ENCODE results near the gene UROS. TPM values are rescaled to one million over a fixed set of nuclear protein-coding genes. Genes with fewer than 3 reads are reported as not detected.

The UROS gene
- 56.6 and 61.0 TPM in 2 replicates for polyA plus RNA-seq (2011; rRNA removed)
- 22.5 and 33.9 TPM in 2 replicates for polyA minus RNA-seq (2011; rRNA and poly(A)+ RNA removed)

DNA sequence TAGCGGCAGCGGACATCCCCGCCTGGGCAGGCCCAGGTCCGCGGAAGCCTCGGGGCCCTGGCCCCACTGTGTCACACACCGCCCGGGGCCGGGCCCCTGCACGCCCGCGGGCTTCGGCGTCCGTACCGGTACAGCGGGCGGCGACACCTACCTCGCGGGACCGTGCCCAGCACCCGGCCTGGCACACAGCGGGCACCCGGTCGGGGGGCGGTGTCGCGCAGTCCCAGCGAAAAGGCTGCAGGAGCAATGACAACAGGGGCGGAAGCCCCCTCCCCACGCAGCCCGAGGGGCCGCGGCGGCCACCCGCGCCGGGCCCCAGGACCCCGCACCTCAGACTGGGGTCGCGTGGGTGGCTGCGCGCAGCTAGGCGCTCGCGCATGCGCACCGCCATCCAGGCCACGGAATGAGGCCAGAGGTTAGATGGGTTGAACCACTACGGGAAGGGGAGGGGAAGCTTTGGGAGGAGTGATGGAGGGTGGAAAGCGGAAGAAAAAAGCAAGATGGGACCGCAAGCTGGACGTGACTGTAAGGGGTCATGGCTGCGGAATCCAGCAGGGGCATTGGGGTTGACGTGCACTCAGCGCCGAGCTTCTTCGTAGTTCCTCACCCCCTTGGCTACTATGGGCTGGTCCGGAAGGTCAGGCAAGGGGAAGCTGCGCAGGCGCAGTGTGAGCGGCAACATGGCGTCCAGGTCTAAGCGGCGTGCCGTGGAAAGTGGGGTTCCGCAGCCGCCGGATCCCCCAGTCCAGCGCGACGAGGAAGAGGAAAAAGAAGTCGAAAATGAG, at the start of gene UROS, which contains the start of gene BCCIP:
Gene UROS, minus strand, starts transcription at position 381 of the 785 bp plus-strand sequence. CDS start 6,759 bp downstream, outside the sequence.
Gene BCCIP, plus strand, starts transcription at position 669 of the 785 bp plus-strand sequence. Its CDS starts 12 bp downstream, at position 681.
- ChIA-PET CTCF (no interaction called here), POLR2A (no interaction called here)
- TF ChIP-seq, protein P1, sequence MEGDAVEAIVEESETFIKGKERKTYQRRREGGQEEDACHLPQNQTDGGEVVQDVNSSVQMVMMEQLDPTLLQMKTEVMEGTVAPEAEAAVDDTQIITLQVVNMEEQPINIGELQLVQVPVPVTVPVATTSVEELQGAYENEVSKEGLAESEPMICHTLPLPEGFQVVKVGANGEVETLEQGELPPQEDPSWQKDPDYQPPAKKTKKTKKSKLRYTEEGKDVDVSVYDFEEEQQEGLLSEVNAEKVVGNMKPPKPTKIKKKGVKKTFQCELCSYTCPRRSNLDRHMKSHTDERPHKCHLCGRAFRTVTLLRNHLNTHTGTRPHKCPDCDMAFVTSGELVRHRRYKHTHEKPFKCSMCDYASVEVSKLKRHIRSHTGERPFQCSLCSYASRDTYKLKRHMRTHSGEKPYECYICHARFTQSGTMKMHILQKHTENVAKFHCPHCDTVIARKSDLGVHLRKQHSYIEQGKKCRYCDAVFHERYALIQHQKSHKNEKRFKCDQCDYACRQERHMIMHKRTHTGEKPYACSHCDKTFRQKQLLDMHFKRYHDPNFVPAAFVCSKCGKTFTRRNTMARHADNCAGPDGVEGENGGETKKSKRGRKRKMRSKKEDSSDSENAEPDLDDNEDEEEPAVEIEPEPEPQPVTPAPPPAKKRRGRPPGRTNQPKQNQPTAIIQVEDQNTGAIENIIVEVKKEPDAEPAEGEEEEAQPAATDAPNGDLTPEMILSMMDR (IDR thresholded peaks at IDR 0.05; ENCODE audit: insufficient read depth, low read depth, low read length): no peak
- Histone ChIP-seq H3K27me3 (ENCODE audit: control insufficient read depth, insufficient read depth, low read length) (no peaks in the 10 kb centered on the region), H3K4me3 (ENCODE audit: low read depth, low read length) (peak within 1 kb of the TSS; percentile 79), H3K36me3 (ENCODE audit: control insufficient read depth, insufficient read depth, low read length) (peaks cover 3% of the 10 kb centered on the region; the same call in 1 of the 2 replicates)
- DNase-seq (ENCODE audit: low read depth): peak; percentile 26

DNA sequence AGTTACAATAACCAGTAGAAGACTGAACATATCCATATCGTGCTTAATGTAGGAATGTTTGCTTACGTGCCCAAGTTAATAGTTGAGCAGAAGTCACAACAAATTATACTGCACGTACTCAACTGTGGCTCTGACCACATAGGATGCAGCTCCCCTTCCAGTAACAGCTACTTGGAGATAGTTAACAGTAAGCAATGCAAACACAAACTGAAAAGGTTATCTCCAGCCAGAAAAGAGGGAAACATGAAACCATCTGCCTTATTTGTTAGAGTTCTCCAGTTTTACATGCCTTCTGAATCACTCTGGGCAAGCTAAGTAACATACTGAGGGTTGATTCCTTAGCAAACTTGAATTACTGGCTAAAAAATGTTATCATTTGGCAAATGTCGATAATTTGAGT, 48.3 kb upstream of the UROS start:
- TF ChIP-seq, protein P1 (IDR thresholded peaks at IDR 0.05; ENCODE audit: insufficient read depth, low read depth, low read length): no peak
- Histone ChIP-seq H3K4me3 (ENCODE audit: low read depth, low read length) (no peak overlapping the region), H3K27me3 (ENCODE audit: control insufficient read depth, insufficient read depth, low read length) (no peaks in the 10 kb centered on the region), H3K36me3 (ENCODE audit: control insufficient read depth, insufficient read depth, low read length) (peaks cover 4% of the 10 kb centered on the region)
- CTCF ChIA-PET: interaction anchor here (0.9 kb wide), 1 partner anchor 9 kb away, joined by 3 read pairs; no protein-coding TSS in a partner anchor
- DNase-seq (ENCODE audit: low read depth): no peak
- POLR2A ChIA-PET: interaction anchor here (0.6 kb wide), 1 partner anchor 52 kb away, joined by 3 read pairs; no protein-coding TSS in a partner anchor

DNA sequence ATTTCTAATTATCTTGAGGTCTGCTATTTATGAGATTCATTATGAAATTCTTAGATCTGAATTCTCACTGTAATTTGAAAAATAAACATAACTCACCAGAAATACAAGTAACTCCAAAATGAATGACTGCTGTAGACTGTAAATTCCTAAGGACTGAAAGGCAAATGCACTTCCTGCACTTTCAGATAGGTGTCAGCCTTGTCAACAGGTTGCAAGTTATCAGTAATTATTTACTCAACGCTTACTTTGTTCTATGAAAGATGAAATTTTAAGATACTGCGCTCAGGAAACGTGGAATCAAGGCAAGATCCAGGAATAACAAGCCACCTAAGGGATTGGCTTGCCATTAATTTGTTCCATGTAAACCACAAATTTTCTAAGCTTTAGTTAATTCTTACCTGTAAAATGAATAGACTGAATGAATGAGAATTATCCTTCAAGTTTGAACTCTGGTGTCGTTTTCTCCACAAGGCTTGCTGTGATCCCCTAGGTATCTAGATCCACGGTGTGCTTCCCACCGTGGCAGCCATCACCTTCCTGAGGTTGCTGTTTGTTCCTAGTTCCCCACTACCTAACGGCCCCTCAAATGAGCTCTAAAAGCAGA, 45.4 kb upstream of the UROS start:
- TF ChIP-seq, protein P1 (IDR thresholded peaks at IDR 0.05; ENCODE audit: insufficient read depth, low read depth, low read length): peak; percentile 70
- Histone ChIP-seq H3K36me3 (ENCODE audit: control insufficient read depth, insufficient read depth, low read length) (peaks cover 4% of the 10 kb centered on the region), H3K4me3 (ENCODE audit: low read depth, low read length) (no peak overlapping the region), H3K27me3 (ENCODE audit: control insufficient read depth, insufficient read depth, low read length) (no peaks in the 10 kb centered on the region)
- DNase-seq (ENCODE audit: low read depth): no peak
- POLR2A ChIA-PET: no interaction called here
- CTCF ChIA-PET: interaction anchor here (0.5 to 1.9 kb wide), 8 partner anchors 11 to 1028 kb away, joined by 3 to 9 read pairs (median 4); no protein-coding TSS in a partner anchor

DNA sequence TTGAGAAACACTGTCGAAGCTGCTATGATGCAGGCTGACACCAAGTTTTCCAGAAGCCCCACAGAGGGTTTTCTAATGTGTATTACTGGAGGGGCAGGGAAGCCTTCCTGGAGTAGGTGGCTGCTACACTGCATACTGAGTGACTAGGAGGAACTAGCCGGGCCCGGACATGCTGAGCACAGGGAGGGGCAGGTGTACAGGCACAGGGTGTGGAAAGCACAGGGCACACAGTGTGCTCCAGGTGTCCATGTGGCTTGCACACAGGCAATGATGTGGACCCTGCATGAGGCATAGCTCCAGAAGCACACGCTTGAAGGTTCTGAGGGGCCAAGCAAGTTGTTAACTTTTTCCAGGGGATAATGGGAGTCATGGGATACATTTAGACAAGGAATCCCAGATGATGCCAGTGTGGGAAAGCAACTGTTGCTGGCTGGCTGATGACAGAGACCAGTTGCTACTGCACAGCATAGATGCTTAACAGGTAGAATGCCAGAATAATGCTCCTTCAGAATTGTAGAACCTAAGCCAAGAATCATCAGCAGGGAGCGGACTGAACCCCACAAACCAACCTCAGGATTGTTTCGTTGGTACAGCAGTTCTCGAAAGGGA, 43.5 kb upstream of the UROS start:
- Histone ChIP-seq H3K4me3 (ENCODE audit: low read depth, low read length) (no peak overlapping the region), H3K36me3 (ENCODE audit: control insufficient read depth, insufficient read depth, low read length) (peaks cover 4% of the 10 kb centered on the region), H3K27me3 (ENCODE audit: control insufficient read depth, insufficient read depth, low read length) (no peaks in the 10 kb centered on the region)
- no peak for DNase-seq (ENCODE audit: low read depth)
- POLR2A ChIA-PET: no interaction called here
- CTCF ChIA-PET: no interaction called here
- TF ChIP-seq, protein P1 (IDR thresholded peaks at IDR 0.05; ENCODE audit: insufficient read depth, low read depth, low read length): no peak

DNA sequence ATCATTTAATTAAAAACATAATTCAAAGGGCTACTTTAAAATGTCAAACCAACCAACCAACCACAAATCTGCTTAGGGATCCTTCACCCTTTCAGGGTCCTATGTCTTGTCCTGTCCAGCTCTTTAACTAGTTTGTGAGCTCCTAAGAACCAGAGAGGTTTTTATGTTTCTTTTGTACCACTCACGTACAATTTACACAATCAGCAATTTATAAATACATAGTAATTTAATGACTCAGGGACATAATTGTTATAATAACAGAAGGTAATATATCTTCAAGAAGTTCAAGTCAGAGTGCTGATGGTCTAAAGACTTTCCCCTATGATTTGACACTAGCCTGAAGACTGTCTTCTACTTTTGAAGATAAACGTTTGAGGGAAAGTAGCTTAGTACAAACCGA, 42.1 kb upstream of the UROS start:
- ChIA-PET CTCF (interaction anchor here (1.2 to 1.4 kb wide), 2 partner anchors 21 to 639 kb away, joined by 3 to 4 read pairs; no protein-coding TSS in a partner anchor), POLR2A (no interaction called here)
- no peak overlapping the region for H3K4me3 ChIP-seq (ENCODE audit: low read depth, low read length)
- H3K36me3 ChIP-seq (ENCODE audit: control insufficient read depth, insufficient read depth, low read length): peaks cover 4% of the 10 kb centered on the region
- DNase-seq (ENCODE audit: low read depth): no peak
- no peaks in the 10 kb centered on the region for H3K27me3 ChIP-seq (ENCODE audit: control insufficient read depth, insufficient read depth, low read length)
- TF ChIP-seq, protein P1 (IDR thresholded peaks at IDR 0.05; ENCODE audit: insufficient read depth, low read depth, low read length): no peak

Measured in BJ (cell line).